Peyer's patch (tissue), 4 donors: ENCODE results near the gene FUT2.

ENCODE experiments used
- POLR2A ChIP-seq, 2 donors: fragments of 450-650 bp; IDR thresholded peaks; one replicate each; pipeline ENCODE4 v1.5.1; 2017; ENCODE audit warnings: antibody characterized with exemption in 2 of 2, mild to moderate bottlenecking in 2 of 2, moderate library complexity in 2 of 2
- TF ChIP-seq, protein P1 (sequence below), 6 experiments: fragments of 450-650 bp in 4 of 6; fragments of 200-600 bp in 2 of 6; sonication (generic) in 1 of 6; IDR thresholded peaks; one replicate each; pipeline ENCODE4 v1.5.1; 2017 to 2019; ENCODE audit warnings: antibody characterized with exemption in 6 of 6, mild to moderate bottlenecking in 3 of 6, moderate library complexity in 1 of 6

DNA sequence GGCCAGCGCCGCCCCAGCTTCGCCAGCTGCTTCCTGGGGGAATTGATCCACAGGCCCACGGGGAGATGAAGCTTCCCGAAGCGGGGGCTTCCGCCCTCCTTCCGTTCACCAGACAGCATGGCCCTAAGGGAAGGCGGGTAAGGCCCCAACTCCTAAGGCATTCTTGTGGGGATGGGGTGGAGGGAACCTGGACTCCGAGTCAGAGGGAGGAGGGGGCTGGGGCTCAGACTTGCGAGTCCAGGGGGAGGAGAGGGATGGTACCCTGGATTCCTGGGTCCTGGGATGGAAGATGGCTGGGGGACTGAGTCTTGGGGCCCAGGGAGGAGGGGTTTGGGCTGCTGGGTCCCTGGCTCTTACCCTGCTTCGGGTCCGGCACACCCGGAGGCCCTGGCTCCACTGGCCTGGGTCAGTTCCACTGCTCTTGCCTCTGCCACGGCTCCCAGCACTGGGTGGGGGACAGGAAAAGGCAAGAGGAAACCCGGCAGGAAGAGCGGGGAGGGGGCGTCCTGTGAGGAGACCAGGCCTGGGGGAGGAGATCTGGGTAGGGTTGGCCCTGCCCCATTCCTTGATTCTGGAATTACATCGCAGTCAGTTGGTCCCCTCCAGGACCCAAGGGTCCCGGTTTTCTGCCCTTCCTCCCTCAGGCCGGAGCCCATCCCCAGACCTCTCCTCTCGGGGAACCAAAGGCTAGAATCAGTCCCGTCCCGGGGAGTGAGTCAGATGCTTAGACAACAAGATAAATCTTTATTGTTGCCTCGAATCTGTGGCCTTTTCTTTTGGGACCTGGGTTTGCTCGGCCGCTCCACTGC is 44.6 kb downstream of the FUT2 start, which contains the start of gene RASIP1:
- TF ChIP-seq, protein P1, sequence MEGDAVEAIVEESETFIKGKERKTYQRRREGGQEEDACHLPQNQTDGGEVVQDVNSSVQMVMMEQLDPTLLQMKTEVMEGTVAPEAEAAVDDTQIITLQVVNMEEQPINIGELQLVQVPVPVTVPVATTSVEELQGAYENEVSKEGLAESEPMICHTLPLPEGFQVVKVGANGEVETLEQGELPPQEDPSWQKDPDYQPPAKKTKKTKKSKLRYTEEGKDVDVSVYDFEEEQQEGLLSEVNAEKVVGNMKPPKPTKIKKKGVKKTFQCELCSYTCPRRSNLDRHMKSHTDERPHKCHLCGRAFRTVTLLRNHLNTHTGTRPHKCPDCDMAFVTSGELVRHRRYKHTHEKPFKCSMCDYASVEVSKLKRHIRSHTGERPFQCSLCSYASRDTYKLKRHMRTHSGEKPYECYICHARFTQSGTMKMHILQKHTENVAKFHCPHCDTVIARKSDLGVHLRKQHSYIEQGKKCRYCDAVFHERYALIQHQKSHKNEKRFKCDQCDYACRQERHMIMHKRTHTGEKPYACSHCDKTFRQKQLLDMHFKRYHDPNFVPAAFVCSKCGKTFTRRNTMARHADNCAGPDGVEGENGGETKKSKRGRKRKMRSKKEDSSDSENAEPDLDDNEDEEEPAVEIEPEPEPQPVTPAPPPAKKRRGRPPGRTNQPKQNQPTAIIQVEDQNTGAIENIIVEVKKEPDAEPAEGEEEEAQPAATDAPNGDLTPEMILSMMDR (IDR thresholded peaks at IDR 0.05): no peak
- TF ChIP-seq POLR2A (IDR thresholded peaks at IDR 0.05): no peak
